Uterus (tissue), 4 donors: ENCODE measurements around the gene TBC1D13. TPM values are rescaled to one million over a fixed set of nuclear protein-coding genes. Genes with fewer than 3 reads are reported as not detected.
"Not testable (repeated sequence)": the region's sequence is repeated elsewhere in the genome, so short reads cannot be mapped to it uniquely, and the experiment has no call there.

ENCODE experiments used
- DNase-seq, 2 donors: peaks; one replicate each; pipeline ENCODE4 v3.0.0-alpha.2; 2019 to 2020
- H3K27ac ChIP-seq, 2 donors: fragments of 200-600 bp; sonication (generic); 1 replicate in 1 of 2; 2 replicates in 1 of 2; pipeline ENCODE4 v1.5.1; 2016 to 2018
- H3K27me3 ChIP-seq, 2 donors: fragments of 200-600 bp; sonication (generic); one replicate each; pipeline ENCODE4 v1.5.1; 2018 to 2019; ENCODE audit warnings: control low read depth in 1 of 2
- H3K36me3 ChIP-seq, 2 donors: fragments of 200-600 bp; sonication (generic); one replicate each; pipeline ENCODE4 v1.5.1; 2019; ENCODE audit warnings: control low read depth in 1 of 2
- H3K4me1 ChIP-seq, 2 donors: fragments of 200-600 bp; sonication (generic); one replicate each; pipeline ENCODE4 v1.5.1; 2018 to 2019; ENCODE audit warnings: control low read depth in 1 of 2
- H3K4me3 ChIP-seq, 2 donors: fragments of 200-600 bp; sonication (generic); 1 replicate in 1 of 2; 2 replicates in 1 of 2; pipeline ENCODE4 v1.5.1; 2018 to 2019; ENCODE audit warnings: mild to moderate bottlenecking in 1 of 2
- H3K9me3 ChIP-seq, 2 donors: fragments of 200-600 bp; sonication (generic); one replicate each; pipeline ENCODE4 v1.5.1; 2019; ENCODE audit warnings: control low read depth in 1 of 2
- POLR2A ChIP-seq, 2 donors: fragments of 450-650 bp; IDR thresholded peaks; one replicate each; pipeline ENCODE4 v1.6.1; 2016; ENCODE audit warnings: antibody characterized with exemption in 2 of 2, mild to moderate bottlenecking in 1 of 2, moderate library complexity in 1 of 2
- intact Hi-C: fragments of 100-400 bp; cut with DNase I; formaldehyde crosslinking; loops from one replicate; pipeline ENCODE4 v1.15.1; 2023; ENCODE audit warnings: low total_unique reads
- total RNA-seq, 4 donors: library from RNA; depleted of rRNA in 3 of 4; stranded (reverse); fragments of >200 nt in 3 of 4; gene quantifications; one replicate each; pipeline versions ENCODE4 v1.1.0 to v1.2.4, GENCODE V29; 2014 to 2023
- TF ChIP-seq, protein P1 (sequence below), 4 experiments: fragments of 200-600 bp in 2 of 4; fragments of 450-650 bp in 2 of 4; sonication (generic) in 2 of 4; IDR thresholded peaks; one replicate each; pipeline ENCODE4 v1.5.1; 2016 to 2019; ENCODE audit warnings: antibody characterized with exemption in 4 of 4, mild to moderate bottlenecking in 2 of 4, moderate library complexity in 1 of 4
- donor health status: DM: yes; HTN: yes; CAD: no.

Gene TBC1D13
- total RNA-seq, 4 donors from 2014 or later: 7.1 to 26.8 (median 23.3) TPM

DNA sequence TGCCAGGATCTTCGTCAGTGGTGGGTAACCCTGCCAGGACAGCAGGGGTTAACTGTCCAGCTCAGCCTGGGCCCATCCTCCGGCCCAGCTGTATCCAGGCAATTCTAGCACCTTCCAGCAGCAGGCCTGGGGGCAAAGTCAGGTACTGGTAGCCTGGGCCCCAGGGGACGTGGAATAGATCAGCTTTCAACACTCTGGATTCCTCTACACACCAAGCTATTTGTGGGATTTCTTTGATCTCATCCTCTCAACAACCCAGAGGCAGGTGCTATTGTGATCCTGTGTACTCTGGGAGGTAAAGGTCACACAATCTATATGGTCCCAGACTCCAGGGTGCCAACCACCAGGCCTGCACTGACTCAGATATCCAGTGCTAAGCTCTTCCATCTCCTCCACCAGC is 51.3 kb downstream of the TBC1D13 start:
- no peak for TF ChIP-seq POLR2A (IDR thresholded peaks at IDR 0.05)
- TF ChIP-seq, protein P1, sequence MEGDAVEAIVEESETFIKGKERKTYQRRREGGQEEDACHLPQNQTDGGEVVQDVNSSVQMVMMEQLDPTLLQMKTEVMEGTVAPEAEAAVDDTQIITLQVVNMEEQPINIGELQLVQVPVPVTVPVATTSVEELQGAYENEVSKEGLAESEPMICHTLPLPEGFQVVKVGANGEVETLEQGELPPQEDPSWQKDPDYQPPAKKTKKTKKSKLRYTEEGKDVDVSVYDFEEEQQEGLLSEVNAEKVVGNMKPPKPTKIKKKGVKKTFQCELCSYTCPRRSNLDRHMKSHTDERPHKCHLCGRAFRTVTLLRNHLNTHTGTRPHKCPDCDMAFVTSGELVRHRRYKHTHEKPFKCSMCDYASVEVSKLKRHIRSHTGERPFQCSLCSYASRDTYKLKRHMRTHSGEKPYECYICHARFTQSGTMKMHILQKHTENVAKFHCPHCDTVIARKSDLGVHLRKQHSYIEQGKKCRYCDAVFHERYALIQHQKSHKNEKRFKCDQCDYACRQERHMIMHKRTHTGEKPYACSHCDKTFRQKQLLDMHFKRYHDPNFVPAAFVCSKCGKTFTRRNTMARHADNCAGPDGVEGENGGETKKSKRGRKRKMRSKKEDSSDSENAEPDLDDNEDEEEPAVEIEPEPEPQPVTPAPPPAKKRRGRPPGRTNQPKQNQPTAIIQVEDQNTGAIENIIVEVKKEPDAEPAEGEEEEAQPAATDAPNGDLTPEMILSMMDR (IDR thresholded peaks at IDR 0.05): no peak
- no peak for DNase-seq
- Histone ChIP-seq H3K4me3 (no peak overlapping the region), H3K4me1 (no peaks in the 10 kb centered on the region), H3K27me3 (no peaks in the 10 kb centered on the region), H3K36me3 (no peaks in the 10 kb centered on the region), H3K27ac (no peak overlapping the region), H3K9me3 (no peaks in the 10 kb centered on the region)
- intact Hi-C loops: no loop called here

DNA sequence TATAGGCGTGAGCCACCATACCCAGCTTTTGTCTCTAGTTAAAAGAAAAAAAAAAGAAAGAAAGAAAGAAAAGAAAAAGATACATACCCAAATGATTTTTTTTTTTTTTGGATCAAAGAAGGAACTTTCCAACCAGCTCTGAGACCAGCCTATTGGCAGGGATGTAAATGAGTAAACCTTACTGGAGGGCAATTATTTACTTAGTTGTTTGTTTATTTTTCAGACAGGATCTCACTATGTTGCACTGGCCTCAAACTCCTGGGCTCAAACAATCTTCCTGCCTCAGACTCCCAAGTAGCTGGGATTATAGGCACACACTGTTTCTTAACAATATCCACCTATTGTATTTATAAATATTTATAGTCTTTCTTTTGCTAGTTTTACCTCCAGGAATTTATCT is 53.5 kb downstream of the TBC1D13 start:
- Histone ChIP-seq H3K27me3 (no peaks in the 10 kb centered on the region), H3K4me3 (no peak overlapping the region), H3K4me1 (no peaks in the 10 kb centered on the region), H3K27ac (no peak overlapping the region), H3K36me3 (no peaks in the 10 kb centered on the region), H3K9me3 (no peaks in the 10 kb centered on the region)
- intact Hi-C loops: no loop called here
- TF ChIP-seq, protein P1 (IDR thresholded peaks at IDR 0.05): no peak
- no peak for DNase-seq

DNA sequence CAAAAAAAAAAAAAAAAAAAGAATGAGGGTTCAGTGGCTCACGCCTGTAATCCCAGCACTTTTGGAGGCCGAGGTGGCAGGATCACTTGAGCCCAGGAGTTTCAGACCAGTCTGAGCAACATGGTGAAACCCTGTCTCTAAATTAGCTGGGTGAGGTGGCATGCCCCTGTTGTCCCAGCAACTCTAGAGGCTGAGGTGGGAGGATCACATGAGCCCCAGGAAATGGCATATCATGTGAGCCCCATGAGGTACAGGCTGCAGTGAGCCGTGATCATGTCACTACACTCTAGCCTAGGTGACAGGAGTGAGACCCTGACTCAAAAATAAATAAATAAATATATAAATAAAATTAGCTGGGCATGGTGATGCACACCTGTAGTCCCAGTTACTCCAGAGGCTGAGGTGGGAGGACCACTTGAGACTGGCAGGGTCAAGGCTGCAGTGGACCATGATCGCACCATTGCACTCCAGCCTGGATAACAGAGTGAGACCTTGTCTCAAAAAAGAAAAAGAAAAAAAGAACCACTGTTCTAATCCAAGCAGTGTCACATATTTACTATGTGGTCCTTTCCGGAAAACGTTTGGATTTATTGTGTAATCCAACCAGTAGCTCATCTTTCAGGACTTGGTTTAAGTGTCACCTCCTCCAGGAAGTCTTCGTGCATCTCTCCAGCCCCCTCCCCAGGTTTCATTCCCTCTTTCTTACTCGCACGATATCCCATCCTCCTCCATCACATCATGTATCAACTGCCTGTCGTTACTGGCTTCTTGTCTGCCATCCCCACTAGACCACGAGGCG is 54.8 kb downstream of the TBC1D13 start:
- Histone ChIP-seq H3K27me3 (no peaks in the 10 kb centered on the region), H3K4me3 (no peak overlapping the region), H3K4me1 (no peaks in the 10 kb centered on the region), H3K36me3 (no peaks in the 10 kb centered on the region), H3K9me3 (no peaks in the 10 kb centered on the region), H3K27ac (no peak overlapping the region)
- TF ChIP-seq, protein P1 (IDR thresholded peaks at IDR 0.05): no peak
- TF ChIP-seq POLR2A (IDR thresholded peaks at IDR 0.05): no peak
- no peak for DNase-seq
- intact Hi-C loops: no loop called here

DNA sequence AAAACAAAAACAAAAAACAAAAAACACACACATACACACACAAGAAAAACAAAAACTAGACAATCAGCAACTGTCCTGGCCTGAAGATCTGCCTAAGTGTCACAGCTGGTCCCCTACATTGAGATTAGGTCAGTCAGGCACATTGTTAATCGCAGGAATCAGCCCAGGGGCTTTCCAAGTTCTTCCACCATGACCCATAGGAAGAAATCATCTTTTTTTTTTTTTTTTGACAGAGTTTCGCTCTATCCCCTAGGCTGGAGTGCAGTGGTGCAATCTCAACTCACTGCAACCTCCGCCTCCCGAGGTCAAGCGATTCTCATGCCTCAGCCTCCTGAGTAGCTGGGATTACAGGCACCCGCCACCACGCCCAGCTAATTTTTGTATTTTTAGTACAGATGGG is 56.1 kb downstream of the TBC1D13 start:
- H3K4me1 ChIP-seq, H3K36me3 ChIP-seq, DNase-seq, H3K27me3 ChIP-seq, H3K27ac ChIP-seq, H3K4me3 ChIP-seq, H3K9me3 ChIP-seq, intact Hi-C loops: not testable (repeated sequence)

DNA sequence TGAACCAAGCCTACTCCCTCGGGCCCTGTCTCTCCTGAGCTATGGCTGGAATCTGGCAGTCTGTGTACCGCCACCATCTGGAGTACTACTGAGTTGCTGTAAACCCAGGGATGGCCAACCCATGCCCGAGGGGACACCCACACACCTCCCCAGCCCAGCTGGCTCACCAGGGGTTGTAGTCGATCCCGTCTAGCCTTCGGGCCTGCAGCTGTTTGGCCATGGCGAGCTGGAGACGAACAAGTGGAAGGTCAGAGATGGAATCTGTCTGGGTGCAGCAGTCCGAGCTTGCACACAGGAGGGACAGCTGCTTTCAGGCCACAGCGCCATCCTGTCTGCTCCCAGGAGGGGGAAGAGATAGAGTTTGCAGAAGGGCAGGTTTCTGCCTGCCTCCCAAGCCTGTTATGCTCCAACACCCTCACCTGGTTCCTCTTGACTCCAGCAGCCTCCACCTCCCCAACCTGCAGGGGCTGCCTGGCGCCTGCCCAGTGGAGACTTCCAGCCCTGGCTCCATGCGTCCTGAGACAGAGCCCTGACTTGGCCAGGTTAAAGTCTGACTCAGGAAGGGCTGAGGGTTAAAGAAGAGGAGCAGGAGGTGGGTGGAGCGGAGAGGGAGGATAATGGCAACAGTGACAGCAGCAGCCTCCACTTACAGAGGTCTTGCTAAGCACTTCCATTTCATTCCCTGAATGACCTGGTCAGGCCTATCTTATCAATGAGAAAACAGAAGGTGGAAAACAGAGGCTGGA is 58.3 kb downstream of the TBC1D13 start:
- H3K27me3 ChIP-seq: no peaks in the 10 kb centered on the region
- no peak for DNase-seq
- H3K36me3 ChIP-seq: no peaks in the 10 kb centered on the region
- no peak for TF ChIP-seq POLR2A (IDR thresholded peaks at IDR 0.05)
- H3K4me3 ChIP-seq: no peak overlapping the region
- no peaks in the 10 kb centered on the region for H3K9me3 ChIP-seq
- intact Hi-C loops: no loop called here
- no peak overlapping the region for H3K27ac ChIP-seq
- H3K4me1 ChIP-seq: no peaks in the 10 kb centered on the region

DNA sequence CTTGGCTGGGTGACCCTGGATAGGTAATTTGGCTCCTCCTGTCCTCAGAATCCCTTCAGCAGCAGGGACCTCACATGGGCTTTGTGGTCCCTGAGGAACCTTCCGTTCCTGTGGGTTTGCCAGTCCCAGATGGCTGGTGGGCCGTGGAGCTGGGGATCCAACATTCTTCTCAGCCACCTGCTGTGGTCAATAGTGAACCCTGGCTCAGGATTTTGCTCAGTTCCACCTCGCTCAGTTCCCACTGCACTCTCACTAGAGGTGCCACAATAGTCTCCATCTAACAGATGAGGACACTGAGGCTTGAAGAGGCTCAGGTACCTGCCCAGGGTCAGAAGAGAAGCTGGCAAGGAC is 59.6 kb downstream of the TBC1D13 start:
- intact Hi-C loops: no loop called here
- Histone ChIP-seq H3K27me3 (no peaks in the 10 kb centered on the region), H3K9me3 (no peaks in the 10 kb centered on the region), H3K4me1 (no peaks in the 10 kb centered on the region), H3K27ac (no peak overlapping the region), H3K4me3 (no peak overlapping the region), H3K36me3 (no peaks in the 10 kb centered on the region)
- TF ChIP-seq, protein P1 (IDR thresholded peaks at IDR 0.05): no peak
- TF ChIP-seq POLR2A (IDR thresholded peaks at IDR 0.05): no peak
- no peak for DNase-seq
